ENCODE results near the gene NRP1. TPM values are rescaled to one million over a fixed set of nuclear protein-coding genes. Genes with fewer than 3 reads are reported as not detected.

Gene NRP1
- total RNA-seq, 1 donor from 2014 or later: 122 TPM

DNA sequence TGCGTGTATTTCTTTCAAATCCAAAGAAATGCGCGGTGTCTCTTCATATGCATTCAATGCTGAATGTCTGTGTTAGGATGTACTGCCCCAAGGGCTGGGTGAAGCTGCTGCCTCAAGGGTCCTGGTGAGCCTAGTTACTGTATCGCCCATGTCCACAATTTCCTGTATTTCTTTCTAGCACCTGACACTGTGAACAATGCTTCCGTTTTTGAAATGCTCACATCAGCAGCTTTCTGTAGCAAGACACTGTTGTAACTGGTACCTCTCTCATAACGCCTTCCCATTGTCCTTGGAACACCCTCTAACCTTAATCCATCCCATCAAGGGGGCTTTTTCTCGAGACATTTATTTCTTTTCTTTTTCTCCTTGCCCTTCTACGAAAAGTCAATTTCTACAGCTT, 25.1 kb downstream of the NRP1 start:
- no peaks in the 10 kb centered on the region for H3K36me3 ChIP-seq
- no peak overlapping the region for H3K4me3 ChIP-seq
- DNase-seq (ENCODE audit: low spot score in 2 of 2): no peak
- H3K4me1 ChIP-seq: peaks cover 0 to 9% of the 10 kb centered on the region in 2 donors
- H3K9me3 ChIP-seq: no peaks in the 10 kb centered on the region
- intact Hi-C loops (cut with DNase I): no loop called here
- H3K27ac ChIP-seq: no peak overlapping the region
- TF ChIP-seq, protein P1, sequence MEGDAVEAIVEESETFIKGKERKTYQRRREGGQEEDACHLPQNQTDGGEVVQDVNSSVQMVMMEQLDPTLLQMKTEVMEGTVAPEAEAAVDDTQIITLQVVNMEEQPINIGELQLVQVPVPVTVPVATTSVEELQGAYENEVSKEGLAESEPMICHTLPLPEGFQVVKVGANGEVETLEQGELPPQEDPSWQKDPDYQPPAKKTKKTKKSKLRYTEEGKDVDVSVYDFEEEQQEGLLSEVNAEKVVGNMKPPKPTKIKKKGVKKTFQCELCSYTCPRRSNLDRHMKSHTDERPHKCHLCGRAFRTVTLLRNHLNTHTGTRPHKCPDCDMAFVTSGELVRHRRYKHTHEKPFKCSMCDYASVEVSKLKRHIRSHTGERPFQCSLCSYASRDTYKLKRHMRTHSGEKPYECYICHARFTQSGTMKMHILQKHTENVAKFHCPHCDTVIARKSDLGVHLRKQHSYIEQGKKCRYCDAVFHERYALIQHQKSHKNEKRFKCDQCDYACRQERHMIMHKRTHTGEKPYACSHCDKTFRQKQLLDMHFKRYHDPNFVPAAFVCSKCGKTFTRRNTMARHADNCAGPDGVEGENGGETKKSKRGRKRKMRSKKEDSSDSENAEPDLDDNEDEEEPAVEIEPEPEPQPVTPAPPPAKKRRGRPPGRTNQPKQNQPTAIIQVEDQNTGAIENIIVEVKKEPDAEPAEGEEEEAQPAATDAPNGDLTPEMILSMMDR (IDR thresholded peaks at IDR 0.05): no peak
- no peaks in the 10 kb centered on the region for H3K27me3 ChIP-seq

DNA sequence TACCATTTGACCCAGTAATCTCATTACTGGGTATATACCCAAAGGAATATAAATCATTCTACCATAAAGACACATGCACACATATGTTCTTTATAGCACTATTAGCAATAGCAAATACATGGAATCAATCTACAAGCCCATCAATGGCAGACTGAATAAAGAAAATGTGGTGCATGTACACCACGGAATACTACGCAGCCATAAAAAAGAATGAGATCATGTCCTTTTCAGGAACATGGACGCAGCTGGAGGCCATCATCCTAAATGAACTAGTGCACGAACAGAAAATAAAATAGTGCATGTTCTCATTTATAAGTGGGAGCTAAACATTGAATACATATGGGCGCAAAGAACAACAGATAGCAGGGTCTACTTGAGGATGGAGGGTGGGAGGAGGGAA, 26.6 kb downstream of the NRP1 start:
- intact Hi-C loops (cut with DNase I): no loop called here
- no peaks in the 10 kb centered on the region for H3K9me3 ChIP-seq
- H3K27ac ChIP-seq: no peak overlapping the region
- H3K36me3 ChIP-seq: no peaks in the 10 kb centered on the region
- TF ChIP-seq, protein P1 (IDR thresholded peaks at IDR 0.05): no peak
- no peaks in the 10 kb centered on the region for H3K27me3 ChIP-seq
- H3K4me3 ChIP-seq: no peak overlapping the region
- DNase-seq (ENCODE audit: low spot score in 2 of 2): no peak
- H3K4me1 ChIP-seq: peaks cover 0 to 9% of the 10 kb centered on the region in 2 donors

DNA sequence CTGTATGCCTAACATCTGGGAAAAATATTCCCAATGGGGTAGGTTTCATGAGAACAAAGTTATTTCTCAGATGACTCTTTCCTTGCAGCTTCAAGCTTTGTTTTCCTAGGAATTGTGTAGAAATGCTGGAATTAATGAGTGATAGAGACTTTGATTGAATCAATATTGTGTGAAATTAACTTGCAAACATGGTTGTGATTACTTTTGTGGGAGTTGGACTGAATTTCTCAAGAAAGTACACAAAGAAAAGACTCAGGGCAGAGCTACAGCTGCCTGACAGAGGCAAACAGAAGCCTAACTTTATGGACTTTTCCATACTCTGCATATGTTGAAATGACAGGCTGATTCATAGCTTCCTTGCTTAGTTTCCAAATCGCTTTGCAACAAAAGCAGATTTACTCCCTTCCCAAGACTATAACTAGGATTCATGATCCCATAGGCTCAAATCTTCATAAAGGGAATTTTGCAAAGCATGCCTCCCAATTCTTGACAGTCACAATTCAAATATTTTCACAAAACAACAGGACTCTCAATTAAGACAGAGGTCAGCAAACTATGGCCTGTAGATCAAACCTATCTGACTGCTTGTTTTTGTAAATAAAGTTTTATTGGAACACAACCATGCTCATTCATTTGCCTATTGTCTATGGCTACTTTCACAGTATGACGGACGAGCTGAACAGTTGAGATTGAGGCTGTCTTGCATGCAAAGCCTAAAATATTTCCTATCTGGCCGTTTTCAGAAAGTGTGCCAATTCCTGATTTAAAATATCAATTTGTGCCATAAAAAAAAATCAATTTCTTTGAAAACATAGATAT, 27.6 kb downstream of the NRP1 start:
- intact Hi-C loops (cut with DNase I): no loop called here
- Histone ChIP-seq H3K4me3 (no peak overlapping the region), H3K27ac (no peak overlapping the region)

DNA sequence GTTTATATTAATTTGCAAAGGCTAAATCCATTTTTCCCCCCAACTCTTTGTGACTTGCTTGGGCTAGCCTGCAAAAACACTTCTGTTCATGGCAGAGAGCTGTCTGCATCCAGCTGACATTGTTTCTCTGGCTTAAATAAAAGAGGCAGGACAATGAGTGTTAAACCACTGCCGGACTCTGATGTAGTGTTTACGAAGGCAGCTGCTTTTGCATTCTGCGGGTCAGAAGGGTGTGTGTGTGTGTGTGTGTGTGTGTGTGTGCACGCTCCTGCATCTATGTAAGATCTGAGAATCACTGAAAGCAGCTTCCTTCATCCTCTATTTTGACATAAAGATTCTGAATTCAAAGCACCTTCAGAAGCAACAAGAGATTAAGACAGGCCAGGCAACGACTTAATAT, 28.3 kb downstream of the NRP1 start:
- H3K4me3 ChIP-seq: no peak overlapping the region
- H3K27me3 ChIP-seq: no peaks in the 10 kb centered on the region
- DNase-seq (ENCODE audit: low spot score in 2 of 2): no peak
- no peaks in the 10 kb centered on the region for H3K9me3 ChIP-seq
- TF ChIP-seq, protein P1 (IDR thresholded peaks at IDR 0.05): no peak
- intact Hi-C loops (cut with DNase I): no loop called here
- H3K4me1 ChIP-seq: peaks cover 0 to 13% of the 10 kb centered on the region in 2 donors
- no peak overlapping the region for H3K27ac ChIP-seq
- no peaks in the 10 kb centered on the region for H3K36me3 ChIP-seq

More for the DNA sequence above, 27.6 kb downstream of the NRP1 start:
- H3K4me1 ChIP-seq: peaks cover 0 to 13% of the 10 kb centered on the region in 2 donors
- no peaks in the 10 kb centered on the region for H3K36me3 ChIP-seq
- H3K9me3 ChIP-seq: no peaks in the 10 kb centered on the region
- no peak for DNase-seq (ENCODE audit: low spot score in 2 of 2)
- TF ChIP-seq, protein P1 (IDR thresholded peaks at IDR 0.05): no peak
- H3K27me3 ChIP-seq: no peaks in the 10 kb centered on the region

DNA sequence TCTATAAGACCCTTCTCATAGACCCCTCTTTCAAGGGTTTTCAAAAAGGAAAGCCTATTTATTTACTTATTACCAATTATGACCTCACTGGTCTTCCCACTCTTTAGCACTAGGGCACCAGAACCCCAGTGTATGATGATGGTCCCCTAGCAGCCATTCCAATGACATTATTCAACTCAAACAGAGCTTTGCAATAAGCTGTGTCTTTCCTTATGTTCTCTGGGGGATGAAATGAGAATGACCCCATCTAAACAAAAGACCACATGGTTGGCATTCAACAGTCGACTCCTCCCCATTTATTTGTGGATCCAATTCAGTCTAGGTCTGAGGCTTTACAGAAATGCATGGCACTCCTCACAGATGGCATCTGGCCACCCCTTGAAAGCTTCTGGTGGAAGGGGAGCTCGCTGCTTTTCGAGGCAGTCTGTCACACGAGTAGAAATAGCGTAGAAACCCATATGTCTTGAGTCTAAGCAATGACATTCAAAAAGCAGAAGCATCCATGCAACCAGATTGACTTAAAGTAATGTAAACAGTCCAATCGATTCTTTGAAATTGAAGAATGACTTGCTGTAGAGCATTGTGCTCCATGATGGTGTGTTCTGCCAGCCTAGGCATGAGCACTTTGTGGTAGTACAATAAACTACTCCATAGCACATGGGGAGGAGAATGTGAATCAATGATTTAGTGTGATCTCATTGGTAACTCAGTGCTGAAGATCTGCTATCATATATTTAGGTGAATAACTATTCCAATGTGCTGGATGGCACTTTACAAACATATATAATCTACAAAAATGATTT, 29.8 kb downstream of the NRP1 start:
- intact Hi-C loops (cut with DNase I): no loop called here
- H3K27ac ChIP-seq: no peak overlapping the region
- DNase-seq (ENCODE audit: low spot score in 2 of 2): no peak
- H3K4me1 ChIP-seq: peaks cover 0 to 13% of the 10 kb centered on the region in 2 donors
- H3K27me3 ChIP-seq: no peaks in the 10 kb centered on the region
- TF ChIP-seq, protein P1 (IDR thresholded peaks at IDR 0.05): no peak
- H3K36me3 ChIP-seq: no peaks in the 10 kb centered on the region
- H3K4me3 ChIP-seq: no peak overlapping the region
- H3K9me3 ChIP-seq: no peaks in the 10 kb centered on the region
